Nucleus accumbens (tissue), 56 donors: ENCODE data around the gene KLF6.
"Not testable (repeated sequence)": the region's sequence is repeated elsewhere in the genome, so short reads cannot be mapped to it uniquely, and the experiment has no call there.

Experiments
- DNase-seq, 56 donors: peaks; one replicate each; lab custom pipeline; 2025; lab: John Stamatoyannopoulos, UW

The KLF6 gene

DNA sequence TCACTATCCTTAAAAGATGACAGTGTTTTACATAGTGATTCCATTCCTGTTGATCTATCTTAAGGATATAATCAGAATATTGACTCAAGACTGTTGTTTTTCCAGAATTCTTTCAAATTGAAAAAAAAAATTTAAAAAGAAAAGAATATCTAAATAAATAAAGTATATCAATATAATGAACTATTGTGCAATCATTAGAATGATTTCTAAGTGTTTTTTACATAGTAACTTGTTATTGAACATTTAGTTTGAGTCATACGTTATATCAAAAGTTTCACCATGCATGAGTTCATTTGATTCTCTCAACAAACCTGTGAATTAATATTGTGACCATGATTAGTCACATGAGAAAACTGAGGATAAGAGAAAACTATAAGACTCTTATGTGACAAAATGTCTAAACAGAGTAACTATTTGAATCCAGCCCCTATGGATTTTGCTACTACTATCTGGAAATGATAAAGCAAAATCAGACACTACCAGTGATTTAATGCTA, 46.1 kb downstream of the KLF6 start:
- no peak for DNase-seq

- DNase-seq, result no peak
These were observed 47.1 kb downstream of the KLF6 start for GRCh38 chr10:3737864-3738263.

DNA sequence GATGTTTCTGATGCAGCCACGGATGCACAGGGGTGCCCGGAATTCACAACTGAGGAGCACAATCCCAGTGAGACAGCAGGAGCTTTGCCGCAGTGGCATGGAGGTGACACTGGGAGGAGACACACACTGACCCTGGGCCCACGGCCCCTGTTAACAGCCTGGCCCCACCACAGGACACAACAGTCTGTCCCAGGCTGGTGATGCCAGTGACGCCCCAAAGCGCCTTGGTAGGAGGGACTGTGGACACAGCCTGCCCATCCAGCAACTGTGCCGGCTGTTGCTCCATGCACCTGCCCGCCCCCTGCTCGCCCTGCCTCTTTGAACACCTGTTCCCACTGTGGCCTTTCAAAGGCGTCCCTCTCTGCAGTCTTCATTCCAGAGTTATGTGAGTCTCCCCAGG, 49.8 kb downstream of the KLF6 start:
- no peak for DNase-seq

- DNase-seq, result no peak
These were observed 50.9 kb downstream of the KLF6 start for GRCh38 chr10:3734111-3734510.

DNA sequence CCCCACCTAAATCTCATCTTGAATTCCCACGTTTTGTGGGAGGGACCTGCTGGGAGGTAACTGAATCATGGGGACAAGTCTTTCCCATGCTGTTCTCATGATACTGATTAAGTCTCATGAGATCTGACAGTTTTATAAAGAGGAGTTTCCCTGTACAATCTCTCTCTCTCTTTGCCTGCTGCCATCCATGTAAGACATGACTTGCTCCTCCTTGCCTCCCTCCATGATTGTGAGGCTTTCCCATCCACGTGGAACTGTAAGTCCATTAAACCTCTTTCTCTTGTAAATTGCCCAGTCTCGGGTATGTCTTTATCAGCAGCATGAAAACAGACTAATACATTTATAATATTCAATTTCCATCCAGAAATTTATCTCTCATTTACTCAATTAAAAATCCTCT, 52.8 kb downstream of the KLF6 start:
- DNase-seq, result not testable (repeated sequence)

DNA sequence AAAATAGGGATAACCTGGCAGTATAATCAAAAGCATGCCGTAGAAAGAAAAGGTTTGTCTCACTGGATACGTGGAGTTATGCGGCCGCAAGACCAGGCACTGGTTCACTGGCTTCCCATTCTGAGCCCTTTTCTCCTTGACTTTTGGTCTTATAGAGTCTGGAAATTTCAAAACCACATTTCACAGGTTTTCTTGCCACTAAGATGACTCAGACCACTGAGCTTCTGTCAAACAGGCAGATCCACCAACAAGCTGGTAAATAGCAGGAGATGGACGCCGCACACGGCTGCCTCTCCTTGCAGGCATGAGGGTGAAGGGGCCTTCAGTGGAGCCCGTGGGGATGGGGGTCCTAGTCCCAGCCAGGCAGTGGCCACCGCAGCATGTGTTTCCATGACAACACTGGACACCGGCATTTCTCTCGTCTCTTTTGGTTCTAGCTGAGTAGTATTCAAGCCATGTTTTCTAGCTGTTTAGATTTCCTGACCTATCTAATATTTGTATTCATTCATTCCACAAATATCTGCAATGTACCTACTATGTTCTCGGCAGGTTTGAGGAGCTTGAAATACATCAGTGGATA, 55.5 kb downstream of the KLF6 start:
- DNase-seq, result no peak

- no peak for DNase-seq
These were observed 56.4 kb downstream of the KLF6 start for GRCh38 chr10:3728563-3728962.

GRCh38 chr10:3727268-3727667, 57.7 kb downstream of the KLF6 start:
- DNase-seq, result no peak
